ENCODE data around the gene POTEH. TPM values are rescaled to one million over a fixed set of nuclear protein-coding genes. Genes with fewer than 3 reads are reported as not detected.
"Not testable (repeated sequence)": the region's sequence is repeated elsewhere in the genome, so short reads cannot be mapped to it uniquely, and the experiment has no call there.

POTEH gene
- total RNA-seq, 1 experiment from 2014 or later, result not detected

DNA sequence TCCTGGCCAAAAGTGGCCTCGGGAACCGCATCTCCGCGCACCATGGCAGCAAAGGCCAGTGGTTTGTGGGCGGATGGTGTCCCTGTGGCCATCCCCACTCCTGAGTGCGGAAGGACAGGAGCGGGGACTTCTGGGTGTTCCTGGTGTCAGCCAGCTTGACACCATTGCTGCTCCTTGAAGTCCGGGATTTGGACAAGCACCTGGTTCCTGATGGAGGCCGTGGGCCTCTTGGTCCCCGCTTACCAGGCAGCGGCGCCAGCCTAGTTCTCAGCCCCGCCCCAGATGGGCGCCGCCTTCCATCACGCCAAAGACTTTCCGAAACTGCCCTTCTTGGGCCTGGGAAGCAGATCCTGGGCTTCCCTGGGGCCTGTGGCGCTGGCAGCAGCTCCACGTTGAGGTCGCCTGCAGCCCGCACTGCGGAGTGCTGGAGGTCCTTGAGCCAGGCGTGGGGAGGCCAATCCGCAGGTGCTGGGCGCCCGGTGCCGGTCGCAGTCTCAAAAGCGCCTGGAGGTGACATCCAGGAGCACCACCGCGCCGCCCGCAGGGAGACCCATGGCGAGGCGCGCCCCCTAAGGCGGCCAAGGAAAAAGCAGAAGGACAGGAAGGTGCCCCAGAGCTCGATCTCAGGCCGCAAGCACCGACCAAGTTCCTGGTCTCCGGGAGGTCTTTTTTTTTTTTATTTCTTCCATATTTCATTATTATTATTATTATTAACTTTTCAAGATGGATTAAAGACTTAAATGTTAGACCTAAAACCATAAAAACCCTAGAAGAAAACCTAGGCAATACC is 59.5 kb downstream of the POTEH start:
- H2BK20ac ChIP-seq (ENCODE audit: low read depth, low read length, poor library complexity, severe bottlenecking); H3K36me3 Mint-ChIP-seq (ENCODE audit: insufficient read depth in 1 of 3, low read depth in 3 of 3); H4K91ac ChIP-seq (ENCODE audit: insufficient read length, low read depth, low read length); H2AFZ ChIP-seq (ENCODE audit: low read length); H2AK5ac ChIP-seq (ENCODE audit: insufficient read length, low read length); H3K27ac ChIP-seq (ENCODE audit: insufficient read length, low read depth, low read length); H2BK5ac ChIP-seq (ENCODE audit: insufficient read length, low read length); H2BK12ac ChIP-seq (ENCODE audit: insufficient read length, low read depth, low read length); H2BK15ac ChIP-seq (ENCODE audit: low read depth, low read length); H3K27me3 ChIP-seq (ENCODE audit: insufficient read depth, low read length); DNase-seq; H3K23me2 ChIP-seq (ENCODE audit: insufficient read length, low read depth, low read length, poor library complexity, severe bottlenecking); H3K4me2 ChIP-seq (ENCODE audit: insufficient read depth, insufficient read length, low read length); H3K79me2 ChIP-seq (ENCODE audit: insufficient read depth, low read length); H3K4me1 Mint-ChIP-seq; H3K56ac ChIP-seq (ENCODE audit: insufficient read length, low read depth, low read length); H4K20me1 ChIP-seq (ENCODE audit: control insufficient read depth, insufficient read depth, insufficient read length); H4K8ac ChIP-seq (replicated peaks; ENCODE audit: insufficient read length, low read depth, low read length); H4K5ac ChIP-seq (ENCODE audit: insufficient read length, low read depth, low read length); H3K9me3 ChIP-seq (ENCODE audit: control insufficient read depth, low read depth, low read length); H3K4ac ChIP-seq (ENCODE audit: low read depth, low read length); H3K18ac ChIP-seq (ENCODE audit: insufficient read length, low read depth, low read length); H3K23ac ChIP-seq (ENCODE audit: insufficient read length, low read depth, low read length); H3K27me3 Mint-ChIP-seq (ENCODE audit: low read depth); H3K27ac Mint-ChIP-seq; H3T11ph ChIP-seq (ENCODE audit: low read length); H3K9ac ChIP-seq (ENCODE audit: extremely low read depth, insufficient read length, low read length); H3K79me1 ChIP-seq (ENCODE audit: insufficient read depth, low read depth, low read length, poor library complexity, severe bottlenecking); H3K14ac ChIP-seq (ENCODE audit: insufficient read depth, low read length); H2BK120ac ChIP-seq (ENCODE audit: low read depth, low read length, poor library complexity, severe bottlenecking); H3K4me1 ChIP-seq (ENCODE audit: insufficient read depth, low read length); H3K4me3 Mint-ChIP-seq: not testable (repeated sequence)
- peaks cover 21 to 22% of the 10 kb centered on the region in 2 experiments for H3K9me3 Mint-ChIP-seq
- no CpG with 5 or more reads among the region's 41 CpGs for WGBS (ENCODE audit: extremely low coverage, insufficient read length, low lambda C conversion rate)

DNA sequence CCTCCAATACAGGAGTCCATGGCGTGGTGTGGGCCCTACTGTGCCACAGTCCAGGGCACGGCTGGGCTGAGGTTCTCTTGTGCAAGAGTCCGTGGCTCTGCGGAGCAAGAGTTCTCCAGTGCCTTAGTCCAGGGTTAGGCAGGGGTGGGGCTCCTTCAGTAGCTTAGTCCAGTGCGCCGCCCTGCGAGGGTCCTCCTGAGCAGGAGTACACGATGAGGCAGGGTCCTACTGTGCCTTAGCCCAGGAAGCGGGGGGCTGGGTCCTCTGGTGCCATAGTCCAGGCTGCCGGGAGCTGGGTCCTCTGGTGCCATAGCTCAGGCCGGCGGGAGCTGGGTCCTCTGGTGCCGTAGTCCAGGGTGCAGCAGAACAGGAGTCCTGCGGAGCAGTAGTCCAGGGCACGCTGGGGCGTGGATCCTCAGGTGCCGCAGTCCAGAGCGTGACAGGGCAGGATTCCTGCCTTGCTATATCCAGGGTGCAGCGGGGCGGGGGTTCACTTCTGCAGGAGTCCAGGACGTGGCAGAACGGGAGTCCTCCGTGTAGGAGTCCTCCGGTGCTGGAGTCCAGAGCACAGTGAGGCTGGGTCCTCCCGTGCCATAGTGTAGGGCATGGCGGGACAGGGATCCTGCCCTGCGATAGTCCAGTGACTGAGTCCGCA is 69.7 kb downstream of the POTEH start:
- not testable (repeated sequence) for H3K9me3 Mint-ChIP-seq; H3K18ac ChIP-seq (ENCODE audit: insufficient read length, low read depth, low read length); H2AK5ac ChIP-seq (ENCODE audit: insufficient read length, low read length); H4K5ac ChIP-seq (ENCODE audit: insufficient read length, low read depth, low read length); H3K79me1 ChIP-seq (ENCODE audit: insufficient read depth, low read depth, low read length, poor library complexity, severe bottlenecking); H3K27me3 ChIP-seq (ENCODE audit: insufficient read depth, low read length); H3K23ac ChIP-seq (ENCODE audit: insufficient read length, low read depth, low read length); H3K9me3 ChIP-seq (ENCODE audit: control insufficient read depth, low read depth, low read length); H2BK12ac ChIP-seq (ENCODE audit: insufficient read length, low read depth, low read length); H3K79me2 ChIP-seq (ENCODE audit: insufficient read depth, low read length); H3K4me1 Mint-ChIP-seq; H3K4me2 ChIP-seq (ENCODE audit: insufficient read depth, insufficient read length, low read length); H3K23me2 ChIP-seq (ENCODE audit: insufficient read length, low read depth, low read length, poor library complexity, severe bottlenecking); H3K4me1 ChIP-seq (ENCODE audit: insufficient read depth, low read length); H3K4me3 Mint-ChIP-seq; H3K27me3 Mint-ChIP-seq (ENCODE audit: low read depth); H3K4ac ChIP-seq (ENCODE audit: low read depth, low read length); H3T11ph ChIP-seq (ENCODE audit: low read length); H2AFZ ChIP-seq (ENCODE audit: low read length); H3K56ac ChIP-seq (ENCODE audit: insufficient read length, low read depth, low read length); H2BK5ac ChIP-seq (ENCODE audit: insufficient read length, low read length); H2BK20ac ChIP-seq (ENCODE audit: low read depth, low read length, poor library complexity, severe bottlenecking); H3K9ac ChIP-seq (ENCODE audit: extremely low read depth, insufficient read length, low read length); H2BK15ac ChIP-seq (ENCODE audit: low read depth, low read length); H4K91ac ChIP-seq (ENCODE audit: insufficient read length, low read depth, low read length); H3K27ac ChIP-seq (ENCODE audit: insufficient read length, low read depth, low read length); H3K14ac ChIP-seq (ENCODE audit: insufficient read depth, low read length); H3K36me3 Mint-ChIP-seq (ENCODE audit: insufficient read depth in 1 of 3, low read depth in 3 of 3); H2BK120ac ChIP-seq (ENCODE audit: low read depth, low read length, poor library complexity, severe bottlenecking); H4K8ac ChIP-seq (replicated peaks; ENCODE audit: insufficient read length, low read depth, low read length); H3K27ac Mint-ChIP-seq; DNase-seq; H4K20me1 ChIP-seq (ENCODE audit: control insufficient read depth, insufficient read depth, insufficient read length)
- WGBS (ENCODE audit: extremely low coverage, insufficient read length, low lambda C conversion rate), result no CpG with 5 or more reads among the region's 28 CpGs
